Measurements from ENCODE around the gene EPAS1.

The EPAS1 gene

DNA sequence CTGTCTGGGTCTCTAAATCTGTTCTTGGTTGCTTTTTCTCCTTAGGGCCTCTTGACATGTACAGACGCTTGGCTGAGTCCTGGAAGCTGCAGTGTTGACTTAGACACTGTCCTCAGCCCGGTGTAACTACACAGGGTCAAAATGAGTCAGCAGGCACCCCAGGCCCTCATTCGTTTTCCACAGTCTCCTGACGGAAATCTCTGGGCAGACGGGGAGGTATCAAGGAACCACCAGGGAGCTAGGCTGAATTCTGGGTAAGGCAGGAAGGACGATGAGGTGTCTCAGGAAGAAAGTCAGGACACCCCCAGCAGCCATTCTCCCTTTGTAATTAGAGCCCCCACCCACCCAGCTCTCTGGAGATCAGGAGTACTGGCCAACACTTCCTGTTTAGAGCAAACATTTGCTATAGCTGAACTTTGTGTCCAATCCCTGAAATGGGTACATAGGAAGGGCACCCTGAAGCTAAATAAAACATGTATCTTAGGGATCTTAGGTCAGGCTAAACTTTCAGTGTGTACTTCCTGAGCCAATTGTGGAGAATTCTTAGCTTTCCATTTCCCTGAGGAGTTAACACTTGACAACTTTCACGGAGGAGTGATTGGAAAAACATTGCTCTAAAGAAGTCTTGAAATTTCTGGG is 23.9 kb upstream of the EPAS1 start:
- DNase-seq (ENCODE audit: low read depth in 2 of 2): no peak

DNA sequence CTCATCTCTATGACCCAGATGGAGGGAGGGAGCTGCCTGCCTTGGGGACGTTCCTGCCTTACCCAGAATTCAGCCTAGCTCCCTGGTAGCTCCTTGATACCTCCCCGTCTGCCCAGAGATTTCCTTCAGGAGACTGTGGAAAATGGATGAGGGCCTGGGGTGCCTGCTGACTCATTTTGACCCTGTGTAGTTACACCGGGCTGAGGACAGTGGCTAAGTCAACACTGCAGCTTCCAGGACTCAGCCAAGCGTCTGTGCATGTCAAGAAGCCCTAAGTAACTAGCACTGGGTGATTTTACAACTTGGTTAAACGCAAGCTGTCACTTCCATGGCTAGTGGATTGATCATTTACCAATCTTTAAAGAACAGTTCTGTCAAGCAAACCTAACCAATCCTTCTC is 23.3 kb upstream of the EPAS1 start:
- DNase-seq (ENCODE audit: low read depth in 2 of 2): no peak

GRCh38 chr2:46274586-46274985 is 22.6 kb upstream of the EPAS1 start:
- no peak for DNase-seq (ENCODE audit: low read depth in 2 of 2)

- no peak for DNase-seq (ENCODE audit: low read depth in 2 of 2)
These were observed 21.2 kb upstream of the EPAS1 start for GRCh38 chr2:46275995-46276394.

- no peak for DNase-seq (ENCODE audit: low read depth in 2 of 2)
These were observed 20.6 kb upstream of the EPAS1 start for GRCh38 chr2:46276642-46277041.

DNA sequence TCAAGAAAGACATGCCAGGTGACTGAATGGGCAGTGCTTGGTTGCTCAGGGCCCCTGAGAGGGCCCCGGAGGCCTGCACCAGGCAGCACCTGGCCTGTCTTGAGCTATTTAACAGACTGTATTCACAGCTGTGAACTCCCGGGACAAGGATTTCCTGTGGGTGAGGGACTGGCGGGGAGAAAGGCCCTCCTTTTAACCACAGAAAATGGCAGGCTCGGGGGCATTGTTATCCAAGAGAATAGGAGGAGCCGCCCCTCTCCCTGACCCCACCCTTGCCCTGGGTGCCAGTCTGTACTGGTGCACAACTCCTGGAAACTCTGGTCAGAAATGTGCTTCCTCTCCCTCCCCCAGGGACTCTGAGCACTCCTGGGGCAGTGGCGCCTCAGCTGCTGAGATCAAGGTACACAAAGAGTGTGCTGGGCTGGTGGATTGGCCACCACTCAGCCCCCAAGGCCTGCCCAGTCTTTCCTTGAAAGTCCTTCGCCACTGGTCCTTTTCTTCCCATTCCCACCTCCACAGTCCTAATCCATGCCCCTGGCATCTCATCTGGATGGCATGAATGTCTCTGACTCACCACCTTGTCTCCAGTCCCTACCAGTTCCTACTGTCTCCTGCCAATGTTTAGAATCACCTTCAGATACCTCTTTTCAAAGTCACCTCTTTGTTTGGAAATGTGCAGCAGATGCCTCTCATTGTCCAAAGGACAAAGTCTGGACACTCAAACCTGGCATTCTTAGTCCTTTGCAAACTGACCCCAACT is 19.6 kb upstream of the EPAS1 start:
- DNase-seq (ENCODE audit: low read depth in 2 of 2): no peak

- no peak for DNase-seq (ENCODE audit: low read depth in 2 of 2)
These were observed 18.3 kb upstream of the EPAS1 start for GRCh38 chr2:46278952-46279351.

GRCh38 chr2:46281939-46282338 is 15.3 kb upstream of the EPAS1 start:
- no peak for DNase-seq (ENCODE audit: low read depth in 2 of 2)

DNA sequence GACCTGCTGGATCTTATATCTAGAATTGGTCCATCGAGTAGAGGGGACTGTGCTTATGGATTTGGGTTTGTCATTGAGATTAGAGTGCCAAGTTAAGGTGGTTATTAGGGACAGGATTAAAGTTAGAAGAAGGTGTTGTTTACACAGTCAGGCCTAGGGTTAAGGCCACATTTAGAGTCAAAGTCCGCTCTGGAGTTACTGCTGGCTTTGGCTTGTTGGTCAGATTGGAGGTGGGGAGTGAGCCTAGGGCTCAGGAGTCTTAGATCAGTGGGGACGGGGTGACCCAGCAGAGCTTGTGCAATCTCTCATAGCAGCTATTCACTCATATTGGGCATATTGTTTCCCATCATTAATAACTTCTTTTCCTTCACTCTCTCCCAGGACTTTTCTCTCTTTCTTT is 13.5 kb upstream of the EPAS1 start:
- no peak for DNase-seq (ENCODE audit: low read depth in 2 of 2)

GRCh38 chr2:46284260-46284659 is 12.9 kb upstream of the EPAS1 start:
- DNase-seq (ENCODE audit: low read depth in 2 of 2): no peak

DNA sequence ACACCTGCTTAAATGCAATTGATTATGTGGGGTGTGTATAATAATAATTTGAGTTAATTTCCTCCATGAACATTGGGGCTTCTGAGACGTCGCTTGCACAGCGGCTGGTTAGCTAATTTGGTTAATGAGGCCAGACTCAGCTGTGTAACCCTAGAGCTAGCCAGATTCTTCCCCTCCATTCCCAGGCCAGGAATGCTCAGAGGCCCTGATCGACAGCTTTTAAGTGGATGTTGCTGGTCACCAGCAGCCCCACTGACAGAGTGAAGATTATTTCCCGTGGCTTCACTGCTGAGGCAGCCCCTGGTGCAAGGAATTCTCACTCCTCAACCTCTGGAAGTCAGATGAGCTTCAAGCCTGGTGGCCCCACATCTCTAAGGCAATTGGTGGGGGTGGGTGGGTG is 12.4 kb upstream of the EPAS1 start:
- no peak for DNase-seq (ENCODE audit: low read depth in 2 of 2)

DNA sequence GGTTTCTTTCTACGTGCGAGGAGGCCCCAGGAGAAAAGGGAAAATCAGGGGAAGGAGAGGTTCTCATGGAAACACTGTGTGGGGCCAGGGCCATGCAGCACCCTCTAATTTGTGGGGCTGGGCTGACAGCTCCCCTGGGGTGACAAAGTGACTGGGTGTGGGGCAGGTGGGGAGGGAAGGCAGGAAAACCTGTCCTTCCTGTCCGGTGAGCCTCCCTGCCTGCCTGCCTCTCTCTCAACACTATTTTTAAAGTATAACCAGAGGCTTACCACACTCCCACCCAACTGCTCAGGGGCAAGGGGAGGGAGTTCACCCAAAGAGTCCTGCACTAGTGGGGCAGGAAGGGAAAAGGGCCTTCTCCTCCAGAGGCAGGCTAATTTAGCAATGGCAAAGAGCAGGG is 10.5 kb upstream of the EPAS1 start:
- DNase-seq (ENCODE audit: low read depth in 2 of 2): no peak

DNA sequence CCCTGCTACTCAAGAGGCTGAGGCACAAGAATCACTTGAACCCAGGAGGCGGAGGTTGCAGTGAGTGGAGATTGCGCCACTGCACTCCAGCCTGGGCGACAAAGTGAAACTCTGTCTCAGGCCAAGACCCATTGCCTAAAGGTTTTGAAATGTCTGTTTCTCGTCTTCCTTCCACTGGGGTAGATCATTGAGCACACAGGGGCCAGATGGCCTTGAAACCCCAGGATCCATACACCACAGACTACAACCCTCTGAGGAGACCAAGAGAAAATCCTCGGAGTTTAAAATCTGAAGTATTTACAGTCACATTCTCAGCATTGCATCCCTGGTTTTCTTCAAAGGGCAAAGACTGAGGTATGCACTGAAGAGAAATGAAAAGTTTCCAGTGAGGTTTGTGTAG is 7.1 kb upstream of the EPAS1 start:
- DNase-seq (ENCODE audit: low read depth in 2 of 2): no peak

- no peak for DNase-seq (ENCODE audit: low read depth in 2 of 2)
These were observed 3.7 kb upstream of the EPAS1 start for GRCh38 chr2:46293466-46293865.

GRCh38 chr2:46294176-46294836 is 2.9 kb upstream of the EPAS1 start:
- DNase-seq (ENCODE audit: low read depth in 2 of 2): no peak

GRCh38 chr2:46296216-46296839 is 879 bp upstream of the EPAS1 start:
- DNase-seq (ENCODE audit: low read depth in 2 of 2): no peak

- DNase-seq (ENCODE audit: low read depth in 2 of 2): peak; percentile 46 to 52
These were observed 502 bp downstream of the EPAS1 start for GRCh38 chr2:46297546-46298271.

DNA sequence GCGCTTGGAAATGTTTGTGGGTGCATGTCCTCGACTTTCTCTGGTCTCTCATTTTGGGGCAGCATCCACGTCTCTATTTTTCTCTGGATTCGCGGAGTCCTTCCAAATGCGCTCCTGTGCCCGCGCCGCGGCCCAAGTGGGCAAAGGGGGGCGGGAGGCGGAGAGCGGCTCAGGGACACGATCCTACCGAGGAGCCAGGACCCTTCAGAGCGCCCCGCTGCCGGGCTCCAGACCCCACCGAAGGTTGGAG is 990 bp downstream of the EPAS1 start:
- no peak for DNase-seq (ENCODE audit: low read depth in 2 of 2)

DNA sequence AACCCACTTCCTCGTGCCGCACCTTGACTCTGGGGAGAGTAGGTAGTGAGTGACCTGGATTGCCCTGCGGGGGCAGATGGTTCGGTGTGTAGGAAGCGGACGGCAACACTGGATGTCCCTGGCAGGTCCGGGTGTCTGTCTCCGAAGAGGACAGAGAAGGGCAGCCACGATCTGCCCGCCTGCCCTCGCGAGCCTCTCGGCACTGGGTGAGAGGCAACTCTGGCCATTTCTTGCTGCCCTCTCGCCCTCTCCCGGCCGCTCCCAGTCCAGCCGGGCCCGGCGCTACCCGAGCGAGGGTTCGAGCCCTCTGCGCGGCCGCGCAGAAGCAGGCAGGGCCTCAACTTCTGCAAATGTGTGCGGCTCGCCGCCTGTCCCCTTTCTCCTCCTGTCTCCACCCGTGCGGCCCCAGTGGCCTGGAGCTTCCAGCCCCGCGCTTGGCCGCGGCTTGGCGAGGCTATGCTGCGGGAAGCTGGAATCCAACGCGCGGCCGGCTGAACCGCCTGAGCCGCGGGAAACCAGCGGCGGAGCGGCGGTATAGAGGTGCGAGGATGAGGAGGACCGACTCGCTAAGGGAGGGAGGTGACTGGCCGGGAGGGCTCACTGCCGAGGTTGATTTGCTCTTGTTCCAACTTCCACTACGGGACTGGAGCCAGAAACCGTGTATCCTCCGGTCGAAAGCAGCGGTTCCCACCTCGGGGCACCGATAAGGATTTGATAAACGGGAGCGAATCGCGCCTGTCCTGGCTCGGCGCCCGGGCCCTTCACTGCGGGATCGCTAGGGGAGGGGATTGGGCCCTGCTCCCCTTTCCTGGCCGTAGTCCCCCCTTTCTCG is 1.5 kb downstream of the EPAS1 start:
- DNase-seq (ENCODE audit: low read depth in 2 of 2): no peak

- DNase-seq (ENCODE audit: low read depth in 2 of 2): no peak
These were observed 2.4 kb downstream of the EPAS1 start for GRCh38 chr2:46299365-46300263.
